Myometrial cell (primary cell): ENCODE measurements around the gene DEPDC1B. TPM values are rescaled to one million over a fixed set of nuclear protein-coding genes. Genes with fewer than 3 reads are reported as not detected.

Experiments used
- total RNA-seq: library from RNA; depleted of rRNA; stranded (reverse); fragments of >200 nt; gene quantifications from 2 replicates; pipeline ENCODE4 v1.2.3, GENCODE V29; 2015

The DEPDC1B gene
- total RNA-seq, result 9.5 and 11.9 TPM in 2 replicates

GRCh38 chr5:60699609-60700415, at the start of gene DEPDC1B:
TSS of gene DEPDC1B (minus strand) at chr5:60700166. CDS start at chr5:60700093, 73 bp downstream.

Other genes with a start within 250 kb of the DEPDC1B start
- gene ELOVL7, start 144.1 kb upstream of the DEPDC1B start, total RNA-seq, result not detected in 2 replicates
- gene ERCC8, start 244.9 kb upstream of the DEPDC1B start, total RNA-seq, result 12.2 and 21.0 TPM in 2 replicates
- 32.3 and 45.8 TPM in 2 replicates for gene NDUFAF2, start 245.0 kb upstream of the DEPDC1B start, total RNA-seq